ENCODE results near the gene HBM. TPM values are rescaled to one million over a fixed set of nuclear protein-coding genes. Genes with fewer than 3 reads are reported as not detected.
A peak's percentile ranks its signal among the peaks of the same experiment; 100 is the strongest.

Gene HBM
- total RNA-seq, 2 donors from 2014 or later, result not detected

DNA sequence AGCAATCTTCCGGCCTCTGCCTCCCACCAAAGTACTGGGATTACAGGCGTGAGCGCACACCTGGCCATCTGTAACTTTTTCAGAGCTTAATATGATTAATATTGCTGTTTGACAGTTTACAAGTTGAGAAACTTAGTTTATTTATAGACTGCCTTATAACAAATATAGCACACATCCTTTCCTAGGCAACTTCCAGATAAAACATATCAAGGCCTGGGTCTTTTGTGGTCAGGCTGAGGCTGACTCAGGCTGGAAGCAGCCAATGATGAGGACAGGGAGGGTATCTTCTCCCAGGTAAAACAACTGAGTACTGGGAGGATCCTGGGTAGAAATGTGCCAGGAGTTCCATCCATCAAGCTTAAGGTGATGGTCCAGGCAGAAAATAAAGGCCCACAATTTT lies 47.2 kb downstream of the HBM start:
- peak overlapping the region; percentile 20 for H3K27ac Mint-ChIP-seq
- Histone ChIP-seq H3K27ac (ENCODE audit: low read depth, low read length) (no peak overlapping the region), H3K9ac (ENCODE audit: extremely low read depth, low read length, poor library complexity, severe bottlenecking) (no peak overlapping the region), H3K9me3 (ENCODE audit: control insufficient read depth, low read length) (no peaks in the 10 kb centered on the region), H3K4me3 (ENCODE audit: low read length) (no peak overlapping the region), H3K4me1 (ENCODE audit: control insufficient read depth, insufficient read depth, low read length) (no peaks in the 10 kb centered on the region), H3K36me3 (ENCODE audit: control insufficient read depth, insufficient read depth, low read length) (peaks cover 83% of the 10 kb centered on the region), H3K27me3 (ENCODE audit: control insufficient read depth, insufficient read depth, low read length, poor library complexity, severe bottlenecking) (no peaks in the 10 kb centered on the region)
- no peak for DNase-seq
- H3K36me3 Mint-ChIP-seq (ENCODE audit: low read depth), result peaks cover 76% of the 10 kb centered on the region
- WGBS, 2 experiments (ENCODE audit: insufficient coverage in 1 of 2, insufficient read length in 1 of 2), result 94 to 98% methylated on average over 2 to 3 of the region's 3 CpGs
- H3K27me3 Mint-ChIP-seq (ENCODE audit: insufficient read depth), result no peaks in the 10 kb centered on the region
- no peak overlapping the region for H3K4me3 Mint-ChIP-seq
- TF ChIP-seq, protein P1, sequence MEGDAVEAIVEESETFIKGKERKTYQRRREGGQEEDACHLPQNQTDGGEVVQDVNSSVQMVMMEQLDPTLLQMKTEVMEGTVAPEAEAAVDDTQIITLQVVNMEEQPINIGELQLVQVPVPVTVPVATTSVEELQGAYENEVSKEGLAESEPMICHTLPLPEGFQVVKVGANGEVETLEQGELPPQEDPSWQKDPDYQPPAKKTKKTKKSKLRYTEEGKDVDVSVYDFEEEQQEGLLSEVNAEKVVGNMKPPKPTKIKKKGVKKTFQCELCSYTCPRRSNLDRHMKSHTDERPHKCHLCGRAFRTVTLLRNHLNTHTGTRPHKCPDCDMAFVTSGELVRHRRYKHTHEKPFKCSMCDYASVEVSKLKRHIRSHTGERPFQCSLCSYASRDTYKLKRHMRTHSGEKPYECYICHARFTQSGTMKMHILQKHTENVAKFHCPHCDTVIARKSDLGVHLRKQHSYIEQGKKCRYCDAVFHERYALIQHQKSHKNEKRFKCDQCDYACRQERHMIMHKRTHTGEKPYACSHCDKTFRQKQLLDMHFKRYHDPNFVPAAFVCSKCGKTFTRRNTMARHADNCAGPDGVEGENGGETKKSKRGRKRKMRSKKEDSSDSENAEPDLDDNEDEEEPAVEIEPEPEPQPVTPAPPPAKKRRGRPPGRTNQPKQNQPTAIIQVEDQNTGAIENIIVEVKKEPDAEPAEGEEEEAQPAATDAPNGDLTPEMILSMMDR (conservative IDR thresholded peaks at IDR 0.05), result no peak
- no peaks in the 10 kb centered on the region for H3K4me1 Mint-ChIP-seq
- no peaks in the 10 kb centered on the region for H3K9me3 Mint-ChIP-seq

Other genes with a start within 250 kb of the HBM start
- gene POLR3K, start 112.4 kb upstream of the HBM start, total RNA-seq, result 10 to 100 TPM; 31.1 to 35.8 TPM
- gene SNRNP25, start 112.2 kb upstream of the HBM start, total RNA-seq, result 10 to 100 TPM; 54.2 to 66.4 TPM
- 10 to 100 TPM; 70.7 to 76.4 TPM for gene RHBDF1, start 93.3 kb upstream of the HBM start, total RNA-seq
- 10 to 100 TPM; 59.9 to 62.2 TPM for gene MPG, start 87.8 kb upstream of the HBM start, total RNA-seq
- gene NPRL3, start 27.3 kb upstream of the HBM start, total RNA-seq, result 10 to 100 TPM; 34.8 to 37.0 TPM
- gene HBZ, start 13.3 kb upstream of the HBM start, total RNA-seq, result not detected
- 1 to 10 TPM in 1 of 2 donors, not detected in 1; 1.2 TPM for gene HBA2, start 6.9 kb downstream of the HBM start, total RNA-seq
- 1 to 10 TPM in 1 of 2 donors, not detected in 1; 1.1 TPM for gene HBA1, start 10.7 kb downstream of the HBM start, total RNA-seq
- 1 to 10 TPM; 1.2 to 1.3 TPM for gene HBQ1, start 14.5 kb downstream of the HBM start, total RNA-seq
- 100 to 1,000 TPM; 130 to 151 TPM for gene LUC7L, start 63.5 kb downstream of the HBM start, total RNA-seq
- gene FAM234A, start 68.8 kb downstream of the HBM start, total RNA-seq, result 100 to 1,000 TPM; 123 to 130 TPM
- gene RGS11, start 110.0 kb downstream of the HBM start, total RNA-seq, result 1 to 10 TPM; 2.0 to 7.8 TPM
- gene ARHGDIG, start 114.6 kb downstream of the HBM start, total RNA-seq, result 10 to 100 TPM in 1 of 2 donors, 1 to 10 TPM in 1; 6.8 to 19.2 TPM
- 1 to 10 TPM; 2.9 to 9.9 TPM for gene PDIA2, start 117.2 kb downstream of the HBM start, total RNA-seq
- gene AXIN1, start 186.7 kb downstream of the HBM start, total RNA-seq, result 10 to 100 TPM; 36.5 to 37.3 TPM
- 100 to 1,000 TPM; 137 to 138 TPM for gene MRPL28, start 204.6 kb downstream of the HBM start, total RNA-seq
- gene PGAP6, start 216.0 kb downstream of the HBM start, total RNA-seq, result 100 to 1,000 TPM; 104 to 115 TPM
- gene NME4, start 231.2 kb downstream of the HBM start, total RNA-seq, result 100 to 1,000 TPM; 274 to 350 TPM
- 10 to 100 TPM; 31.8 to 43.5 TPM for gene DECR2, start 235.9 kb downstream of the HBM start, total RNA-seq